ENCODE data around the gene ARNT2.

The ARNT2 gene

DNA sequence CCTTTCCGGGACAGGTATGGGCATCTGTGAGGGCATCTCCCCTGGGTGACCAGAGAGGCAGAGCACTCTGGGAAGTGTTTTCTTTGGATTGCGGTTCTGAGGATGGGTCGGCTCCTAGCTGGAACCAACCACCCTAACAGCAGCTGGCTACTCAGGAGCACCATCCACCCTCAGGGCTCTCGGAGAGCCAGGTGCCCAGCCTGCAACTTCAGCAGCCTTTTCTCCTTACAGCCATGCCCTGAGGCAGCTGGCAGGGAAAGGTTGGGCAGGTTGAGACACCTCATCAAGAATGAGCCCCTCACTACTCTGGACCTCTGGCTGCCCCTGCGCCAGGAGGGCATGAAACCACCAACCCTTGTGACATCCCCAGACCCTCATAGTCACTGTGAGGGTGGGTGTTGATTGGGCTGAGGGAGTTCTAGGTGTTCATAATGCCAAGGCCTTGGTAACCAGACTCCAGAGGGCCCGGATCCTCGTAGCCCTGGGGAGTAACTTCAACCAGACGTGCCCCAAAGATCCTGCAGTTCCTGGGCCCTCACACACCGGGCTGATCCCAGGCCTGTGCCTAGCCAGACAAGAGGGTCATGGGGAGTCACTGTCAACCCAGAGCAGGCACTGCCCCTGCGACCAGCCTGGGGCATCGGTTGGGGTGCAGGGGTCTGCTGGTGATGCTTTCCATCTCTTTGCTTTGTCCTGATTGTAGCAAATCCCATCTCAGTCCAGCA is 176.5 kb downstream of the ARNT2 start:
- DNase-seq: no peak

GRCh38 chr15:80581976-80582375 is 177.8 kb downstream of the ARNT2 start:
- no peak for DNase-seq

GRCh38 chr15:80582816-80583423 is 178.7 kb downstream of the ARNT2 start:
- no peak for DNase-seq

GRCh38 chr15:80584561-80584964 is 180.4 kb downstream of the ARNT2 start:
- no peak for DNase-seq

DNA sequence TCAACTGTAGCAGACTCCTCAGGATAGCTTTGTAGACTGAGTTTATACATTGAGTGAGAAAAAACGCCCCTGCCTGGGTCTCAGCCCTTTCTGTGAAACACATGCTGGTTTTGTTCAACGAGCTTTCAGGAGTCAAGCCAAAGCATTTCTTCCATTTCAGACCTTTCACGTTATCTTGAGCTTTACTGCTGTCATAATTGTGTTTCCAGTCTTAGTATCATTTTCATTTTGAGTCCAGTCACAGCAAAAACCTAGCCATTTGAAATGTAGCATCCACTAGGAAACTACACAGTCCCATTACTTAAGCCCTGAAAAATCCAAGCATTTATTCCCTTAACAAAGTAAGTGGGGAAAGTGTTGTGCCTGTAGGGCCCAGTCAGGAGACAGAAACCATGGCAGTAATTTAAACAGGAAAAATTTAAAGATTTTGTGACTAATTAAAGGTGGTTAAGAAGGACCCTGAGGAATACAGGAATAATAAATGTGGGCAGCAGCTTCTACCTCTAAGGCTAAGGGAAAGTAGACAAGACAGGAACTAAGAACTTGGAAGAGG is 180.9 kb downstream of the ARNT2 start:
- no peak for DNase-seq

GRCh38 chr15:80585544-80586018 is 181.4 kb downstream of the ARNT2 start:
- no peak for DNase-seq

DNA sequence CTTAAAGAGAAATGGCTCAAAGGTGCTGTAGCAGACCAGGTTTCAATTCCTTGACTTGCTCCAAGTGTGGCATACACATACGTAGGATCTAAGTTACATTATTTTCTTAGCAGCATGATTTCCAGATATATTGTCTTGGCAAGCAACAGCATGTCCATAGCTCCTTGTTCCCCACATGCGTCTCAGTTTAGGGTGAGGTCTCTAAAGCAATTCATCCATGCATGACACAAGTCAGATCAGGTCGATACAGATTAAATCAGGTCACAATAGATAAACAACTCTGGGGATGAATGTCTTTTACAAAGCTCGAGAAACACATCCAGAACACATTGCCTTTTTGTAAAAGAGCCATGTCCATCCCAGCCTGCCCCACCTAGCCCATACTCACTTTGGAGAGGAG is 182.0 kb downstream of the ARNT2 start:
- no peak for DNase-seq

- DNase-seq: no peak
Measured at GRCh38 chr15:80587007-80587406, 182.8 kb downstream of the ARNT2 start.

- DNase-seq: no peak
Measured at GRCh38 chr15:80587816-80588456, 183.8 kb downstream of the ARNT2 start.

GRCh38 chr15:80588801-80589200 is 184.6 kb downstream of the ARNT2 start:
- no peak for DNase-seq

DNA sequence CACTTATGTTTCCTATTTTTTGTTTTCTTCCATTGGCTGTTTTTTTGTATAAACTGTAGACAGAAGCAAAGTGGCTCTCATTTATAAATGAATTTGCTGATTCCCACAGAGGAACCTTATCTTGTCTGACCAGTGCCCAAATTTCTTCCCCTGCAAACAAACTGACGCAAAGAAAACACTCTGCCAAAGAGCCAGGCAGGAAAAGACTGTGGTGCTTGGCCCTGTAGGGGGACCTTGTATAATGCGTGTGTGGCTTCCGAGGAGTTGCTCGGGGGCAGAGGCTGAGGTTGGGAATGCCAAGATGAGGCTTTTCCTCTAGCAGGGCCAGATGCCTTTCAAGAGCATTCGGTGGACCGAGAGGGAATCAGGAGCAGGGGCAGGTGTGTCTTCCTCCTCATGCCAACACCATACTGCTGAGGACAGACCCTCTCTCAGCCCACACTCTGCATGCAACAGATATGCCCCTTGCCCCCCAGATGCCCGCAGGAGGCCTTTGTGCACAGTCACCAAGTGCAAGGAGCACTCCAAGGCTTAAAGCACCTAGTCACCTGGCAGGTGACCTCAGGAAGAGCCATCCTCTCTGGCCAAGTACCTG is 186.7 kb downstream of the ARNT2 start:
- DNase-seq: no peak

DNA sequence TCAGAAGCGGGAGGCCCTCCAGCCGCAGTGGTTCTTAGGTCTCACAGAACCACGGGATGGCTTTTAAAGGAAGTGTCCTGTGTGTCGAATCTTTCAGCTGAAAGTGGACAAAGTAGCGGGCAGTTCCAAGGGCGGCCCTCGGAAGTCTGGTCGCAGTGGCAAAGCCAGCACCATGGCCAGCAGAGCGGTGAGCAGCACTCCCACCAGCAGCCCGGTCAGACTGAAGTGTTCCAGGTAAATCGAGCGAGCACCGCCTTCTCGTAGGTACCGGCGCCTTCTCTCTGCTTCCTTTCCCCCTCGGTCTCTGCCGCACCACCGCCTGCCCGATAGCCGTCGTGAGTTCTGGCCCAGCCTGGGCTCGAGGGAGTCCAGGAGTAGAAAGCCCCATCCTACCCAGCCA is 187.3 kb downstream of the ARNT2 start:
- DNase-seq: no peak

DNA sequence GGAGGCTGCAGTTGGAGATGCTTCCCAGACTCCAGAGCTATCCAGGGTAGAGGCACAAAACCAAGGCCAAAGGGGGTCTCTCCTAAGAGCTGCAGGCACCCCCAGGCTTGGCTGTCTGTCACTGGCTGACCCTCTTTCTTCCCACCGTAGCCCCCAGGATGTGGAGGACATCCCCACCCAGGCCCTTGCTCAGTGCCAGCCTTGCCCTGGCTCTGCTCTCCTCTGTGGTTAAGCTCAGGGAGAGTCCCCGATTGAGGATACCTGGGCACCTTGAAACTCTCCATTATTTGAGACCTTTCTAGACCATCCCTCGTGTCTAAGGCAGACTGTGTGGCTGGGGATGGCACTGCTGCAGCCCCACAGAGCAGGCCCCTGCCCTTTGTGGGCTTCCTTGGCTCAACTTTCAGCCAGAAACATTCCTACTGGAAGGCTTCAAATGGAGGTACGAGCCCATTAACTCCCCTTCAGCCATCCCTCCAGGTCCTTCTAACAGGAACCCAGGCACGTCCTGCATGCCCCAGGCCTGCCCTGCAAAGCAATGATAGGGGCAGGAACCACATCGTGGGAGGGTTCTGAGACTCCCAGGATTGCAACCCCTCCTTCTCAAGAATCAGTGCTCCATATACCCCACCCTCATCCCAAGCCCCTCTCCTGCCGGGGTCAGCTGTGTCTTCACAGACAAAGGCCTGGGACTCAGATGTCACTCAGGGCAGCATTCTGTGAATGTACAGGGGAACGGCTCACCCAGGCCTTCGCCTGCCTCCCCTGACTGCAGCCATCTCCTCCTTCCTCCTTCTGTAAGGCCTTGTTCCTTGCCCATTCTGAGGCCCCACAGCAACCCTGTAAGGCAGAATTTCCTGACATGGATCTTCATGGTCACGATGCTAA is 188.0 kb downstream of the ARNT2 start:
- no peak for DNase-seq

GRCh38 chr15:80593486-80594030 is 189.4 kb downstream of the ARNT2 start:
- no peak for DNase-seq

DNA sequence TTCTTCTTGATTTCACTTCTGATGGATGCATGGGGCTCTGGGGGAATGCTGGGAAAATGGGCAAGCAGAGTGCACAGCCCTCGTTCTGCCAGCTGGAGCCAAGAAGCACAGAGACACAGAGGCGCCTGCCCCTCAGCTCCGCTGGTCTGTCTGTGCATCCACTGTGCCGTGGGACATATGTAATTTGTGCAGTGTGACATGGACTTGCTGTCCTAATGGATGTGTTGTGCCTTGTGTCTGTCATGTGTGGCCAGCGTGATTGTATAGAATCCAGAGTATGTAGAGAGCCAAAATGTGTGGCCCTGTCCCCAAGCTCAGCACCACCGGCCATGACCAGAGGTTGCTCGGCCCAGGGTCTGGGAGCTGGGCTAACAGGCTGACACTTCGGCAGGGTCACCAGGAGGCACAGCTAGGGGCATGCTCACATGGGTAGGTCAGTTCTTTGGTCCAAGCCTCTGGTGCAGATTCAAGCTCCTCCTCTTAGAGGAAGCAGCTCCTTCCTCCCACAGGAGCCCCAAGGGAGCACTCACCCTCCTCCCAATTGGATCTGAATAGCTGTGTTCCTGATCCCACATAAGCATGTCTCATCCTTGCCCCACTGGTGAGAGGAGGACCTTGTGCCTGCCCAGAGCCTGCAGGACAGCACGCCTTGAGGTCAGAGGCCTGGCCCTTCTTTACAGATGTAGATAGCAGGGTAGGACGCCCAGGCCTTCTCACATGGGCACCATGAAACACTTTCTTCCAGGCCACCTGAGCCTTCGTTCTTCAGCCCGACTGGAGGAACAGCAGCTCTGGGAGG is 190.1 kb downstream of the ARNT2 start:
- no peak for DNase-seq

DNA sequence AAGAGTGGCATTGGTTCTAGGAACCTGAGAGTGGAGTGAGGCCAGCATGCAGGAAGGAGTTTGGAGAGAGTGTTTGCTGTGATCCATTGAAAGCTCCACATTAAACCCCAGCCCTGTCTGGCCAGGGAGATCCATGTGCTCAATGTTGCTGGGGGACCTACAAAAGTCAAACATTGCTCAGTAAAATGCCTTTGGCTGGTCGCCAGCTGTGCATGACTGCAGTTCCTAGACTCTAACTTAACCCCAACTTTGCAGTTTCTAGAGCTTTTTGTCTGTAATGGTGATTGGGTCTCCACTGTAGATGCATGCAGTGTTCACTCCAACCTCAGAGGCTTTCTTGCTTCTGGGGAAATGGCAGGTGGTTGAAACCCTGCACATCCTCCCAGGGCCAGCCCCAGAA is 191.2 kb downstream of the ARNT2 start:
- no peak for DNase-seq

GRCh38 chr15:80596521-80596976 is 192.4 kb downstream of the ARNT2 start:
- no peak for DNase-seq

- no peak for DNase-seq
Measured at GRCh38 chr15:80597076-80597475, 192.9 kb downstream of the ARNT2 start.

- DNase-seq: no peak
Measured at GRCh38 chr15:80599359-80599758, 195.2 kb downstream of the ARNT2 start.

DNA sequence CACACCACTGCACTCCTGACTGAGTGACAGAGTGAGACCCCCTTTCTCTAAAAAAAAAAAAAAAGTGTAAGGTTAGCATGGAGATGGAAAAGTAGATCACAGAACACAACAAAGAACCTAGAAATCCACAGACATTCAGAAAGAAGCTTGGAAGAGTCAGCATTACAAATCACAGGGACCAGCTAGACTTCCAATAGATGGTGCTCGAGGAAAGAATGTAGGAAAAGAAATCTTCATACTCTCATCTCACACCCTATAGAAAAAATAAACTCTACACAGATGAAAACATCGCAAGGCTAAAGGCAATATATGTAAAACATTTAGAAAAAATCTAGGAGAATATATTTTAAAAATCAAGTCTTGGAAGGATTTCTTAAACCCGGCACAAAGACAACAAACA is 196.4 kb downstream of the ARNT2 start:
- no peak for DNase-seq

DNA sequence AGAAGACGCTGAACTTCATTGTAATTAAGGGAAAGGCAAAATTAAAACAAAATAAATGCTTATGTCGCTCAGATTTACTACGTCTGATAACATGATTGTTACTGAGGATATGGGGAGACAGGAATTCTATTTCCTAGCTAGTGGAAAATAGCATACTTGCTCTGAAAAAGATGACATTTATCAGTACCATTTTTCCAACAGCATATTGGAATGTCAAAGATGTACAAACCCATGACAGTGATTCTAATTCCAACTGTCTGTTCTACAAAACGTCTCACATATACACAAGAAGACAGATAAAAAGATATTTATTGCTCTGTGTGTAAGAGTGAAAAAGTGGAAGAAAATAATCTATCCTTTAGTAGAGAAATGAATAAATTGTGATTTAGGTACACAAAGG is 197.1 kb downstream of the ARNT2 start:
- DNase-seq: no peak
